ENCODE data around the gene UBP1.
A peak's percentile ranks its signal among the peaks of the same experiment; 100 is the strongest.
"Not testable (repeated sequence)": the region's sequence is repeated elsewhere in the genome, so short reads cannot be mapped to it uniquely, and the experiment has no call there.

The UBP1 gene

DNA sequence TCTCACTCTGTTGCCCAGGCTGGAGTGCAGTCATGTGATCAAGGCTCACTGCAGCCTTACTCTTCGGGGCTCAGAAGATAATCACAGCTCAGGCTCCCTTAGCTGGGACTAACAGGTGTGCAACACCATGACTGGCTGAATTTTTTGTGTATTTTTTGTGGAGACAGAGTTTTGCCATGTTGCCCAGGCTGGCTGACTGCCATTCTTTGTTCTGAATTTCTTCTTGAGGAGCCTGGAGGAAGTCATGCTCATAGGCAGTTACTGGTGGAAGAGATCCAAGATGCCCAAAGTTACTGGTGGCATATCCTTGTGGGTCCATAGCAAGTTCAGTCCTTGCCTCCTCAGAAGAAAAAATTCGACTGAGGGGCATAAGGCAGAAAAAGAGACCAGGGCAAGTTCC is 16.6 kb upstream of the UBP1 start:
- no peak overlapping the region for H3K4me3 ChIP-seq (ENCODE audit: low read length in 2 of 2)
- H3K27me3 ChIP-seq (ENCODE audit: control insufficient read depth in 1 of 2, insufficient read depth in 2 of 2, low read length in 2 of 2) = no peaks in the 10 kb centered on the region
- no peak overlapping the region for H3K9ac ChIP-seq (ENCODE audit: low read length in 2 of 2)
- H3K4me1 ChIP-seq (ENCODE audit: control insufficient read depth, insufficient read depth, low read length) = no peaks in the 10 kb centered on the region
- H3K9me3 ChIP-seq (ENCODE audit: control insufficient read depth in 2 of 2, low read length in 2 of 2) = no peaks in the 10 kb centered on the region
- H3K27ac ChIP-seq (ENCODE audit: low read length) = no peak overlapping the region
- H3K36me3 ChIP-seq (ENCODE audit: control insufficient read depth in 2 of 2, insufficient read depth in 2 of 2, low read length in 2 of 2) = no peaks in the 10 kb centered on the region

DNA sequence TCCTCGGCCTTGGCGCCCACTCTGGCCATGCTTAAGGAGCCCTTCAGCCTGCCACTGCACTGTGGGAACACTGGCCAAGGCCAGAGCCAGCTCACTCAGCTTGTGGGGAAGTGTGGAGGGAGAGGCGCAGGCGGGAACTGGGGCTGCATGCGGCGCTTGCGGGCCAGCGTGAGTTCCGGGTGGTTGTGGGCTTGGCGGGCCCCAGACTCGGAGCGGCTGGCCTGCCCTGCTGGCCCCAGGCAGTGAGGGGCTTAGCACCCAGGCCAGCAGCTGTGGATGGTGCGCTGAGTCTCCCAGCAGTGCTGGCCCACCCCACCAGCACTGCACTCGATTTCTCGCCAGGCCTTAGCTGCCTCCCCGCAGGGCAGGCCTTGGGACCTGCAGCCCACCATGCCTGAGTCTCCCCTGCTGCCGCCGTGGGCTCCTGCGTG is 13.1 kb upstream of the UBP1 start:
- Histone ChIP-seq H3K4me3 (ENCODE audit: low read length in 2 of 2) (no peak overlapping the region), H3K4me1 (ENCODE audit: control insufficient read depth, insufficient read depth, low read length) (no peaks in the 10 kb centered on the region), H3K27ac (ENCODE audit: low read length) (no peak overlapping the region), H3K9ac (ENCODE audit: low read length in 2 of 2) (no peak overlapping the region), H3K9me3 (ENCODE audit: control insufficient read depth in 2 of 2, low read length in 2 of 2) (no peaks in the 10 kb centered on the region), H3K27me3 (ENCODE audit: control insufficient read depth in 1 of 2, insufficient read depth in 2 of 2, low read length in 2 of 2) (no peaks in the 10 kb centered on the region), H3K36me3 (ENCODE audit: control insufficient read depth in 2 of 2, insufficient read depth in 2 of 2, low read length in 2 of 2) (no peaks in the 10 kb centered on the region)

DNA sequence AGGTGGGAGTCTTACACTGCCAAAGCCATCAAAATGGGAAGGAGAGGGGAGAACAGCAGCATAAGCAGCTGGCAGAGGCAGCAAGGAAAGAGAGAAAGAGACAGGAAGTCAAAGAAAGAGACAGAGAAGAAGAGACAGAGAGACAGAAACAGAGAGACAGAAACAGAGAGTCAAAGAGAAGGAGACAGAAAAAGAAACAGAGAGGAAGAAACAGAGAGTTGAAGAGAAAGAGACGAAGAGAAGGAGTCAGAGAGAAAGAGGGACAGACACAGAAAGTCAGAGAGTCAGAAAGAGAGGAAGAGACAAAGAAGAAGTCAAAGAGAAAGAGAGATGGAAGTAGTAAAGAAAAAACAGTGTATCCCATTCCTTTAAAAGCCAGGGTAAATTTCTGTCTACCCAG is 11.8 kb upstream of the UBP1 start:
- not testable (repeated sequence) for H3K4me1 ChIP-seq (ENCODE audit: control insufficient read depth, insufficient read depth, low read length); H3K9me3 ChIP-seq (ENCODE audit: control insufficient read depth in 2 of 2, low read length in 2 of 2); H3K36me3 ChIP-seq (ENCODE audit: control insufficient read depth in 2 of 2, insufficient read depth in 2 of 2, low read length in 2 of 2); H3K27me3 ChIP-seq (ENCODE audit: control insufficient read depth in 1 of 2, insufficient read depth in 2 of 2, low read length in 2 of 2); H3K4me3 ChIP-seq (ENCODE audit: low read length in 2 of 2); H3K9ac ChIP-seq (ENCODE audit: low read length in 2 of 2); H3K27ac ChIP-seq (ENCODE audit: low read length)

DNA sequence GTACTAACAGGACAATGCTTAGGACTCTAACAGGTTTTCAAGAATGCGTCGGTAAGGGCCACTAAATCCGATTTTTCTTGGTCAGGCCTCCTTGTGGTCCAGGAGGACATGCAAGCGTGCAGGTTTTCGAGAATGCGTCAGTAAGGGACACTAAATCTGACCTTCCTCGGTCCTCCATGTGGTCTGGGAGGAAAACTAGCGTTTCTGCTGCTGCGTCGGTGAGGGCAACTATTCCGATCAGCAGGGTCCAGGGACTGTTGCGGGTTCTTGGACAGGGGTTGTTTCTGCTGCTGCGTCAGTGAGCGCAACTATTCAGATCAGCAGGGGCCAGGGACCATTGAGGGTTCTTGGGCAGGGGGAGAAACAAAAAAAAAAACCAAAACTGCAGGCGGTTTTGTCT is 7.8 kb upstream of the UBP1 start:
- H3K4me3 ChIP-seq (ENCODE audit: low read length in 2 of 2) = no peak overlapping the region
- H3K4me1 ChIP-seq (ENCODE audit: control insufficient read depth, insufficient read depth, low read length) = no peaks in the 10 kb centered on the region
- no peak overlapping the region for H3K27ac ChIP-seq (ENCODE audit: low read length)
- no peaks in the 10 kb centered on the region for H3K9me3 ChIP-seq (ENCODE audit: control insufficient read depth in 2 of 2, low read length in 2 of 2)
- H3K36me3 ChIP-seq (ENCODE audit: control insufficient read depth in 2 of 2, insufficient read depth in 2 of 2, low read length in 2 of 2) = no peaks in the 10 kb centered on the region
- H3K9ac ChIP-seq (ENCODE audit: low read length in 2 of 2) = no peak overlapping the region
- no peaks in the 10 kb centered on the region for H3K27me3 ChIP-seq (ENCODE audit: control insufficient read depth in 1 of 2, insufficient read depth in 2 of 2, low read length in 2 of 2)

DNA sequence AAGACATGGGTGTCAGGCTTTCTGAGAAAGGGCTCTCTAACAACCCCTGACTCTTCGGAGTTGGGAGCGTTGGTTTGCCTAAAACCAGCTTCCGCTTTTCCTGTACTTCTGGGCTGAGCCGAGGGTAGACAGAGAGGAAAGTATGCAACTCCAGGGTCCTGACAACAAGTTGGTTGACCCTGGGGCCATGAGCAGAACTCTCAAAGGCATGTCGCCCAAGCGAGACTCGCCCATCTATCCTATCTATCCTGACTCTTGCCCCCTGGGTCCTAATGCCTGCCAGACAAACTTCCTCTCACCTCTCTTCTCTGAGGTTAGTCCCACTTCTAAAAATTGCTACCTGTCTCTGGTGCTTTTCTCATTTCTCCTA is 7.0 kb upstream of the UBP1 start:
- not testable (repeated sequence) for H3K36me3 ChIP-seq (ENCODE audit: control insufficient read depth in 2 of 2, insufficient read depth in 2 of 2, low read length in 2 of 2); H3K9me3 ChIP-seq (ENCODE audit: control insufficient read depth in 2 of 2, low read length in 2 of 2); H3K27ac ChIP-seq (ENCODE audit: low read length); H3K4me1 ChIP-seq (ENCODE audit: control insufficient read depth, insufficient read depth, low read length); H3K4me3 ChIP-seq (ENCODE audit: low read length in 2 of 2); H3K9ac ChIP-seq (ENCODE audit: low read length in 2 of 2); H3K27me3 ChIP-seq (ENCODE audit: control insufficient read depth in 1 of 2, insufficient read depth in 2 of 2, low read length in 2 of 2)

DNA sequence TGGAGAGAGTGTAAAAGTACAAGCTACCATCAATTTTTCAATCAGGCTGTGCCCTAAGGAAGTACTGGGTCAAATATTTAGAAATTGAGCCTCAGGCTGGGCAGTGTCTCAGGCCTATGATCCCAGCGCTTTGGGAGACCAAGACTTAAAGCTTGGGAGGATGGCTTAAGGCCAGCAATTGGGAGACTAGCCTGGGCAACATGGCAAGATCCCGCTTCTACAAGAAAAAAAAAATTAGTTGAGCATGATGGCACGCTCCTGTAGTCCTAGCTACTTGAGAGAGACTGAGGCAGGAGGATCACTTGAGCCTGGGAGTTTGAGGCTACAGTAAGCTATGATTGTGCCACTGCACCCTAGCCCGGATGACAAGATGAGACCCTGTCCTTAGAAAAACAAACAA is 2.0 kb upstream of the UBP1 start:
- H3K36me3 ChIP-seq (ENCODE audit: control insufficient read depth in 2 of 2, insufficient read depth in 2 of 2, low read length in 2 of 2) = no peaks in the 10 kb centered on the region
- no peak overlapping the region for H3K4me3 ChIP-seq (ENCODE audit: low read length in 2 of 2)
- peak overlapping the region; percentile 99 for H3K27ac ChIP-seq (ENCODE audit: low read length)
- H3K9me3 ChIP-seq (ENCODE audit: control insufficient read depth in 2 of 2, low read length in 2 of 2) = no peaks in the 10 kb centered on the region
- no peak overlapping the region for H3K9ac ChIP-seq (ENCODE audit: low read length in 2 of 2)
- no peaks in the 10 kb centered on the region for H3K27me3 ChIP-seq (ENCODE audit: control insufficient read depth in 1 of 2, insufficient read depth in 2 of 2, low read length in 2 of 2)
- peaks cover 7% of the 10 kb centered on the region for H3K4me1 ChIP-seq (ENCODE audit: control insufficient read depth, insufficient read depth, low read length)

DNA sequence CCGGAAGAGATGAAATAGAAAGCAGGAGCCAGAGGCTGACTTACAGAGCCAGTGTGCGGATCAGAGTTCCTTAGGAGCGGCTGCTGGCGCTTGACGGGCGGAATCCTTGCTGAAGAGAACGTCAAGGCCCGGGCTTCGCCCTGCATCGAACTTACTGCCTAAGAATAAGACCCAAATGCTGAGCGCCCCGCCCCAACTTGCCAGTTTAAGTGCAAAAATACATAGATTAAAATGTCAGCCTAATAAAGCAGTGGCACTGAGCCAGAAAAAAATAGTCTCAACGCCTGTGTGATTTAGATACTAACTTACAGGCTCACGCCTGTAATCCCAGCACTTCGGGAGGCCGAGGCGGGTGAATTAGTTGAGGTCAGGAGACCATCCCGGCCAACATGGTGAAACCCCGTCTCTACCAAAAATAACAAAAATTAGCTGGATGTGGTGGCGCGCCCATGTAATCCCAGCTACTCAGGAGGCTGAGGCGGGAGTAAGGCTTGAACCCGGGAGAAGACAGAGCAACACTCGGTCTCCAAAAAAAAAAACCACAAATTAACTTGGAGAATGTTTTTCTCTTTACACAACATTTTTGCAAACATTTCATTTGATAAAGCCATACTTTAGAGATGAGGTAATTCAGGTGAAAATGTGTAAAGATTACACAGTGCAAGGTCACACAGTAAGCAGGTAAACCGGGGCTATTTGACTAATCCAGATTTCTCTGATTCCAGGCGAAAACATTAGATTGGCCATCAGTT is 1.2 kb upstream of the UBP1 start:
- H3K9ac ChIP-seq (ENCODE audit: low read length in 2 of 2) = peak overlapping the region; percentile 87 to 99
- H3K4me3 ChIP-seq (ENCODE audit: low read length in 2 of 2) = peak overlapping the region; percentile 75 to 95
- no peaks in the 10 kb centered on the region for H3K9me3 ChIP-seq (ENCODE audit: control insufficient read depth in 2 of 2, low read length in 2 of 2)
- H3K27ac ChIP-seq (ENCODE audit: low read length) = peak overlapping the region; percentile 99
- no peaks in the 10 kb centered on the region for H3K27me3 ChIP-seq (ENCODE audit: control insufficient read depth in 1 of 2, insufficient read depth in 2 of 2, low read length in 2 of 2)
- no peaks in the 10 kb centered on the region for H3K36me3 ChIP-seq (ENCODE audit: control insufficient read depth in 2 of 2, insufficient read depth in 2 of 2, low read length in 2 of 2)
- H3K4me1 ChIP-seq (ENCODE audit: control insufficient read depth, insufficient read depth, low read length) = peaks cover 7% of the 10 kb centered on the region

DNA sequence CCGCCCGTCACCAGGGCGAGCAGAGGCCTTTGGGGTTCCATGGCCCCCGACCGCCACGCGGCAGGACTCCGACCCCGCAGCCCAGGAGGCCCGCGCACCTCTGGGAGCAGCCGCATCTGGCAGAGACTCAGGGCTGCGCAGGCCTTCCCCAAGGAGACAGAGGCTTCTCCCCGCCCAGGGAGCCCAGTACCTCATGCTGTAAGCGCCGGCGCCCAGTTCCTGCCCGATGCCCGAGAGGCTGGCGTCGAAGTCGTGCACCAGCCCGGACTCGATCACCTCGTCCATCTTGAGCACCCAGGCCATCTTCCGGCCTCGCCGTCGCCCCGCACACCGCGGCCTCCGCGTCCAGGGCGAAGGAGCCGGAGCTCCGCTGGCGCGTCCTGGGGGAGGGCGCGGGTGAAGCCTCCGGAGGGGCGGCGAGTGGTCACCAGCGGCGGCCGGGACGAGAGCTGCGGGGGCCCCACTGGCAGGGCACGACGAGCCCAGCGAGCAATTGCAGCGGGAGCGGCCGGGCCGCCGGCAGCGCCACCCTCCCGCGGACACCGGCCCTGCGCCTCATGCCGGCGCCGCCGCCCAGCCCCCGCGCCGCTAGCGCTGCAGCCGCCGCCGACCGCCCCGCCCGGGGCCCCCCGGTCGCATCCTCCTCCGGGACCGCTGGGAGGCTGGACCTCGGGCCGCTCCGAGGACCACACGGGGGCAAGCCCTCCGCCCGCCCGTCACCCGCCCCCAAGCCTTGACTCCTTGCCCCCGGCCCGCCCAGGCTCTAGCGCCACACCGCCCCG is 468 bp downstream of the UBP1 start:
- H3K4me3 ChIP-seq (ENCODE audit: low read length in 2 of 2) = peak overlapping the region; percentile 87 to 95
- H3K4me1 ChIP-seq (ENCODE audit: control insufficient read depth, insufficient read depth, low read length) = peaks cover 10% of the 10 kb centered on the region
- no peaks in the 10 kb centered on the region for H3K27me3 ChIP-seq (ENCODE audit: control insufficient read depth in 1 of 2, insufficient read depth in 2 of 2, low read length in 2 of 2)
- H3K9ac ChIP-seq (ENCODE audit: low read length in 2 of 2) = peak overlapping the region; percentile 78 to 84
- H3K36me3 ChIP-seq (ENCODE audit: control insufficient read depth in 2 of 2, insufficient read depth in 2 of 2, low read length in 2 of 2) = no peaks in the 10 kb centered on the region
- H3K27ac ChIP-seq (ENCODE audit: low read length) = peak overlapping the region; percentile 80
- H3K9me3 ChIP-seq (ENCODE audit: control insufficient read depth in 2 of 2, low read length in 2 of 2) = no peaks in the 10 kb centered on the region

DNA sequence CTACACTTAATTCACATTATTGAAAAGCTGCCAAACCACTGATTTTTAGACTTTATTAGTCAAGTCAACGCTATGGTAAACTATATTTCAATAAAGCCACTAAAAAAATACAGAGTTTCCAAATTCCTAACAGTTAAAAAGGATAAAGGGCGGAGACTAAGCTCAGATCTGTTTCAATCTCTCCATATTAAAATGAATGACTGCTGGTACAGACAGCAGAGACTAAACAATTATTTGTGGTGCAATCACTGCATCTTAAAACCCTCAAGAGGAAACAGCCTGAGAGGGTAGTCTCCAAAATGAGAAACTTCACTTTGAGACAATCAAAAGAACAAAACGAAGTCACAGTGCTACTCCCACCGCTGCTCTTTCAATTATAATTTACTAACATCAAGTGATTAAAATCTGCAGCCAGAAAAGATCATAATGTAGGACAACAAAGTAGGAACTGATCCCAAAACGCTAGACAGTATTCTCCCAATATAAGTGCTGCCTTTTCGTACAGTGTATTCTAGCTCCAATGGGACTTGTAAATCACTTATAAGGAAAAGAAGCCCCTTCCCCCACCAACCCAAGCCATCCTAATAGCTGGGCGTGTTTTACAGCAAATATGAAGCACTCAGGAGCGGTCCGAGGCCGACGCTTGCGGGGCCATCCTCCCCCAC is 1.2 kb downstream of the UBP1 start:
- Histone ChIP-seq H3K4me1 (ENCODE audit: control insufficient read depth, insufficient read depth, low read length) (peaks cover 10% of the 10 kb centered on the region), H3K27me3 (ENCODE audit: control insufficient read depth in 1 of 2, insufficient read depth in 2 of 2, low read length in 2 of 2) (no peaks in the 10 kb centered on the region), H3K4me3 (ENCODE audit: low read length in 2 of 2) (peak overlapping the region; percentile 87 to 95), H3K9ac (ENCODE audit: low read length in 2 of 2) (peak overlapping the region; percentile 78 to 84), H3K27ac (ENCODE audit: low read length) (peak overlapping the region; percentile 80), H3K9me3 (ENCODE audit: control insufficient read depth in 2 of 2, low read length in 2 of 2) (no peaks in the 10 kb centered on the region), H3K36me3 (ENCODE audit: control insufficient read depth in 2 of 2, insufficient read depth in 2 of 2, low read length in 2 of 2) (no peaks in the 10 kb centered on the region)

DNA sequence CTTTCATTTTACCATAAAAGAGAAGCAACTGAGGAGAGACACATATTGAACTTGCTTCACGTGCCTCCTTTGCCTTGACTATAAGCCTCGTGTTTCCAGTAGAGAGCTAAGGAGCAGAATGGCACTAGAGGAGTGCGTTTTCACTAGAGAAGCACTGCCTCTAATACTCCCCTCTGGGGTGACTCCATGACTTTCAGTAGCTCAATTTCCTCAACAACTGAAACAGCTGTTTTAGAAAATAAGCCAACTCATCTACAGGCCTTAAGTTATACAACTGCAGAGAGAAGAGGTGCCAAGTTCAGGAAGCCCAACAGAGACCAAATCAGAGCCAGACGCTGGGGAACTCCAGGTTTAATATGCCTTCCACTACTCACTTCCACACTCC is 1.9 kb downstream of the UBP1 start:
- peak overlapping the region; percentile 80 for H3K27ac ChIP-seq (ENCODE audit: low read length)
- peak overlapping the region; percentile 87 to 95 for H3K4me3 ChIP-seq (ENCODE audit: low read length in 2 of 2)
- peaks cover 10% of the 10 kb centered on the region for H3K4me1 ChIP-seq (ENCODE audit: control insufficient read depth, insufficient read depth, low read length)
- H3K27me3 ChIP-seq (ENCODE audit: control insufficient read depth in 1 of 2, insufficient read depth in 2 of 2, low read length in 2 of 2) = no peaks in the 10 kb centered on the region
- no peaks in the 10 kb centered on the region for H3K36me3 ChIP-seq (ENCODE audit: control insufficient read depth in 2 of 2, insufficient read depth in 2 of 2, low read length in 2 of 2)
- peak overlapping the region; percentile 78 to 84 for H3K9ac ChIP-seq (ENCODE audit: low read length in 2 of 2)
- no peaks in the 10 kb centered on the region for H3K9me3 ChIP-seq (ENCODE audit: control insufficient read depth in 2 of 2, low read length in 2 of 2)

All from stomach smooth muscle (tissue), 2 donors.